Thyroid gland (tissue), 4 donors: Measurements from ENCODE around the gene DPP7.

Source experiments
- POLR2A ChIP-seq, 2 donors: fragments of 450-650 bp; IDR thresholded peaks; one replicate each; pipeline ENCODE4 v1.6.1; 2017; ENCODE audit warnings: antibody characterized with exemption in 2 of 2, mild to moderate bottlenecking in 2 of 2, moderate library complexity in 1 of 2
- TF ChIP-seq, protein P1 (sequence below), 6 experiments: fragments of 200-600 bp in 3 of 6; fragments of 450-650 bp in 3 of 6; sonication (generic) in 3 of 6; IDR thresholded peaks; one replicate each; pipeline ENCODE4 v1.5.1; 2016 to 2019; ENCODE audit warnings: antibody characterized with exemption in 6 of 6, mild to moderate bottlenecking in 2 of 6, inconsistent platforms in 1 of 6, moderate library complexity in 1 of 6

DNA sequence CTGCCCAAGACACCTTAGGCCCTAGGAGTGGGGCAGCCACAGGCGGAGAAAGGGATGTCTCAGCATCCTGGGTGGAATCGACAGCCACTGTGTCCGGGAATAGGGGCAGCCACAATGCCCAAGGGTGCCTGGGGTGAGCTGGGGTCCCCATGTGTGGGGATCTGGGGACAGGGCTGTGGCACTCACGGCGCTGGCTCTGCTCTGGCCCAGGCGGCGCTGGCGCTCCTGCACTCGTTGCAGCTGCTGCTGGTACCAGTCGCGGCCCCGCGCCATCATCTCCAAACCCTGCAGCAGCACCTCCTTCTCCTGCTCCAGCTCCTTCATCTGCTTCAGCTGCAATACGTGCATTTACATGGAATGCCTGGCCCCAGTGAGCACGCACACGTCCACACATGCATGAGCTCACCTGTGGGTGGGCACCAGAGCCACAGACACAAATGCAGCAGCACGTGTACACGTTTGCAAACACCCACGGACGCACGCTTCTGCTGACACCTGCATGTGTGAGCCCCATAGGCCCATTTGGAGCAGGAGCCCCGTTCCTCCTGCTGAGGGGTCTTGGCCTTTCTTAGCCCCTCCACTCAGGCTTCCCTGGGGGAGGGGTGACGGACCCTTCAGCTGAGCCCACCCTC, 49.1 kb downstream of the DPP7 start:
- TF ChIP-seq, protein P1, sequence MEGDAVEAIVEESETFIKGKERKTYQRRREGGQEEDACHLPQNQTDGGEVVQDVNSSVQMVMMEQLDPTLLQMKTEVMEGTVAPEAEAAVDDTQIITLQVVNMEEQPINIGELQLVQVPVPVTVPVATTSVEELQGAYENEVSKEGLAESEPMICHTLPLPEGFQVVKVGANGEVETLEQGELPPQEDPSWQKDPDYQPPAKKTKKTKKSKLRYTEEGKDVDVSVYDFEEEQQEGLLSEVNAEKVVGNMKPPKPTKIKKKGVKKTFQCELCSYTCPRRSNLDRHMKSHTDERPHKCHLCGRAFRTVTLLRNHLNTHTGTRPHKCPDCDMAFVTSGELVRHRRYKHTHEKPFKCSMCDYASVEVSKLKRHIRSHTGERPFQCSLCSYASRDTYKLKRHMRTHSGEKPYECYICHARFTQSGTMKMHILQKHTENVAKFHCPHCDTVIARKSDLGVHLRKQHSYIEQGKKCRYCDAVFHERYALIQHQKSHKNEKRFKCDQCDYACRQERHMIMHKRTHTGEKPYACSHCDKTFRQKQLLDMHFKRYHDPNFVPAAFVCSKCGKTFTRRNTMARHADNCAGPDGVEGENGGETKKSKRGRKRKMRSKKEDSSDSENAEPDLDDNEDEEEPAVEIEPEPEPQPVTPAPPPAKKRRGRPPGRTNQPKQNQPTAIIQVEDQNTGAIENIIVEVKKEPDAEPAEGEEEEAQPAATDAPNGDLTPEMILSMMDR (IDR thresholded peaks at IDR 0.05): no peak
- TF ChIP-seq POLR2A (IDR thresholded peaks at IDR 0.05): no peak
